K562 treated with DMSO at 1 percent for 4 hours (cell line): ENCODE data around the gene SEMA4F. TPM values are rescaled to one million over a fixed set of nuclear protein-coding genes. Genes with fewer than 3 reads are reported as not detected.

Experiments used
- total RNA-seq: library from RNA; unstranded; fragments of 300-600 nt; gene quantifications from 2 replicates; pipeline ENCODE4 v1.2.3, GENCODE V29; 2022; ENCODE audit not compliant: insufficient read depth

Gene SEMA4F
- total RNA-seq, result 3.8 and 10.5 TPM in 2 replicates

GRCh38 chr2:74653985-74654882, at the start of gene SEMA4F:
Gene SEMA4F, plus strand, starts transcription at chr2:74654247. Its CDS starts 130 bp downstream, at chr2:74654377.

GRCh38 chr2:74648009-74648443, 6.0 kb upstream of the SEMA4F start, which contains the start of gene M1AP:
Gene M1AP, minus strand, starts transcription at chr2:74648330. Its CDS starts 8,055 bp downstream, at chr2:74640275.

Other genes with a start within 250 kb of the SEMA4F start
- 1.9 TPM in 1 of 2 replicates, not detected in the other for gene C2orf81, start 232.6 kb upstream of the SEMA4F start, total RNA-seq
- 5.0 and 9.9 TPM in 2 replicates for gene WDR54, start 232.5 kb upstream of the SEMA4F start, total RNA-seq
- gene RTKN, start 212.3 kb upstream of the SEMA4F start, total RNA-seq, result 3.1 and 3.5 TPM in 2 replicates
- 11.7 and 12.3 TPM in 2 replicates for gene INO80B, start 199.2 kb upstream of the SEMA4F start, total RNA-seq
- gene WBP1, start 195.8 kb upstream of the SEMA4F start, total RNA-seq, result 30.7 and 38.6 TPM in 2 replicates
- gene MOGS, start 188.9 kb upstream of the SEMA4F start, total RNA-seq, result 67.0 and 69.3 TPM in 2 replicates
- gene MRPL53, start 181.6 kb upstream of the SEMA4F start, total RNA-seq, result 40.6 and 79.9 TPM in 2 replicates
- 3.1 and 3.5 TPM in 2 replicates for gene CCDC142, start 171.2 kb upstream of the SEMA4F start, total RNA-seq
- 12.2 and 12.6 TPM in 2 replicates for gene TTC31, start 171.2 kb upstream of the SEMA4F start, total RNA-seq
- 5.0 and 8.8 TPM in 2 replicates for gene LBX2, start 154.6 kb upstream of the SEMA4F start, total RNA-seq
- 17.9 and 23.7 TPM in 2 replicates for gene PCGF1, start 146.6 kb upstream of the SEMA4F start, total RNA-seq
- 0.30 TPM in 1 of 2 replicates, not detected in the other for gene TLX2, start 139.8 kb upstream of the SEMA4F start, total RNA-seq
- 0.23 TPM in 1 of 2 replicates, not detected in the other for gene DQX1, start 128.0 kb upstream of the SEMA4F start, total RNA-seq
- gene AUP1, start 124.5 kb upstream of the SEMA4F start, total RNA-seq, result 139 and 171 TPM in 2 replicates
- 48.2 and 59.0 TPM in 2 replicates for gene HTRA2, start 124.3 kb upstream of the SEMA4F start, total RNA-seq
- gene LOXL3, start 100.3 kb upstream of the SEMA4F start, total RNA-seq, result 0.33 and 1.8 TPM in 2 replicates
- gene DOK1, start 99.5 kb upstream of the SEMA4F start, total RNA-seq, result 22.1 and 27.0 TPM in 2 replicates
- gene M1AP, start 5.9 kb upstream of the SEMA4F start, total RNA-seq, result 0.39 TPM in 1 of 2 replicates, not detected in the other
- 3.1 and 8.8 TPM in 2 replicates for gene HK2, start 179.9 kb downstream of the SEMA4F start, total RNA-seq